Stimulated activated CD8-positive, alpha-beta memory T cell treated with anti-CD3 and anti-CD28 coated beads, Interleukin-4, amount 100 ng/mL, for 1 hour (primary cell): Measurements from ENCODE around the gene AGTRAP.

Source experiments
- DNase-seq, 2 donors: peaks; one replicate each; pipeline ENCODE4 v3.0.0-alpha.2; 2020; ENCODE audit warnings: low read depth in 2 of 2, low spot score in 1 of 2

AGTRAP gene

DNA sequence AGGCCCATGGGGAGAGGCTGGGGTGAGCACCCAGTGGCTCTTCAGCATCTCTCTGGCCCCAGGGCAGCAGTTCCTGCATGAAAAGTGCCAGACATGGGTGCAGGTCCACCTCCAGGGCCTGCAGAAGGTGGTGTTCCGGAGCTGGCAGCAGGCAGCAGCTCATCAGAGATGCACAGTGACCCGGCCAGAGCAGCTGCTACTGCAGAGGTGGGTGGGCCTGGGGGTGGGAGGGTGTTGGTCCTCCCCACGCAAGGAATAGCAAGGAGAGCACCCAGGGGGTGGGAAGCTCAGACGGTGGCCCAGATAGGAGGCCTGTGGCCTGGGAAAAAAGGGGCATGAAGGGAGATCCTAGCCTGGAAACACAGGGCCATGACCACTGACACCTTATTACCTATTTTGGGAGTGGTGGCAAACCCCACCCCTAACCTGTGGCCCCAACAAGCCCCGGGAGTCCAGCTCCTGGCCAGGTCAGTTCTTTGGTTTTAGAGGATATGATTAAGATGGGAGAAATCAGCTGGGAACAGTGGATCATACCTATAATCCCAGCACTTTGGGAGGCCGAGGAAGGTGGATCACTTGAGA is 46.3 kb downstream of the AGTRAP start:
- no peak for DNase-seq

DNA sequence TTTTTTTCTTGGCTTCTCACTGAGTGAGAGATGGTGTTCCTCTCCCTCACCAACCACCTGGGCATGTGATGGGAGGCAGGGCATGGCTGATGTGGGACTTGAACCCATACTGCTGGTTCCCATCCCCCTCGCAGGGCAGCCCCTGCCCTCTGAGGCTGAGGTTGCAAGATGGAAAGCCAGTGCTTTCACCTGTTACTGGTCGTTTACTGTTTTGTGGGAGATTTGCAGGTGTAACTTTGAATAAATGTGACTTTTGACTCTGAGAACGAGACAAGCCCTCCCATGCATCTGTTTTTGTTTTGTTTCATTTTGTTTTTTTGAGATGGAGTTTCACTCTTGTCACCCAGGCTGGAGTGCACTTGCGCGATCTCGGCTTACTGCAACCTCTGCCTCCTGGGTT is 47.6 kb downstream of the AGTRAP start:
- no peak for DNase-seq

DNA sequence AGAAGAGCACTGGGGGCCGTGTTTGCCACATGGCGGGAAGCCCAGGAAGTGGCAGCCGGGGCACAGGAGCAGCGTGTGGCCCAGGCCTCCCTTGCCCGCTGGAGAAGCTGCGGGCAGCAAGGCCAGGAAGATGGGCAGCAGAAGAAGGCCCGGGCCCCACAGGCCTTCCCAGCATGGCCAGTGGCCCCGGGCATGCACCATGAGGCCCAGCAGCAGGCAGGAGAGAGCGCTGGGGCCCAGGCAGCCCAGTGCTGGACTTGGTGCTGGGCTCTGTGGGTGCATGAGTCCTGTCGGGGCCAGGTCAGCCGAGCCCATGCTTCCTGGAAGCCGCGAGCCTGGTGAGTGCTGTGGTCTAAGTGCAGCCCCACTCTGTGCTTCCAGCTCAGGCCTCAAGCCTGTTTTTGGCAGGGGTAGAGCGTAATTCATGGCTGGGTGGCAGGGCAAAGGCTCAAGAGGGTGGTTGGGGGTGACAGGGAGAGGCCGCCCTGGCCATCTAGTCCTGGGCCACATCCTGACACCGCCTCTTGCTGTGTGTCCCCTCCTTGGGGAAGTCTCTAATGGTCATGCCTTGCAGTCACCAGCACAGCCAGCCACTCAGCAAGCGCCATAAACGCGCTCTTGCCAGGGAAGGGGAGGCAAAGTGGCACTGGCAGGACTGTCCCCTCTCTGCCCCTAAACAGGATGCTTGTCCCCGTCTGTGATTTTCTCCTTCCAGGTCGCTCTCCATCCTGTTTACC is 48.5 kb downstream of the AGTRAP start:
- no peak for DNase-seq

DNA sequence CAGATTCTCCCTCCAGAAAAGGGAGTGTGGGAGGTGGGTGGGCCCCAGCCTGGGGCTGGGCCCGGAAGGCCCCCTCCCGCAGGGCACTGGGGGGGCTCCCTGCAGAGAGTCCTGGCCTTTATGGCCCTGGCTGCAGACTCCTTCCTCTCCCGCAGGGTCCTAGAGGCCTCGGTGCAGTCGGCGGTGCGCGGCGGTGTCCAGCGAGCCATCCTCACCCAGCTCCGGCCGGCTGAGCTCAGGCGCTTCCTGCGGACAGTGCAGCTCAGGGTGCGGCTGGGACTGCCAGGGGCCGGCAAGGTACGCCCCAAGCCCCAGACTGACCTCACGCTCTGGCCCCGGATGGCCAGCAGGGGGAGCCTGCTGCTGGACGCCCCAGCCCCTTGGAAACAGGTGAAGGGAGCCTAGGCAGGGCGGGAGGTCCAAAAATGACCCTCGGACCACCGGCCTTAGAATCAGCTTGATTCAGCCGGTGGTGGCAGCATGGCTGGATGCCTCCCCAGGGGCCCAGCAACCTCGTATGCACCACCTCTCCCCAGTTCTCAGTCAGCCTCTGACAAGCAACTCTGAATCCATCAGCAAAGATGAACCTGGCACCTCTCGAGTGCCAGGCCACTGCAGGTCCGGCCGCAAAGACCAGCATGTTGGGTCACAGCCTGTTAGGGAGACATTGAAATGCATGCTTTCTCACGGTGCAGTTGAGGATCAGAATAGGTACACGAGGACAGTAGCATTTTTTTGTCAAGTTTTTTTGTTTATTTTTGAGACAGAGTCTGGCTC is 49.2 kb downstream of the AGTRAP start:
- DNase-seq, result no peak

DNA sequence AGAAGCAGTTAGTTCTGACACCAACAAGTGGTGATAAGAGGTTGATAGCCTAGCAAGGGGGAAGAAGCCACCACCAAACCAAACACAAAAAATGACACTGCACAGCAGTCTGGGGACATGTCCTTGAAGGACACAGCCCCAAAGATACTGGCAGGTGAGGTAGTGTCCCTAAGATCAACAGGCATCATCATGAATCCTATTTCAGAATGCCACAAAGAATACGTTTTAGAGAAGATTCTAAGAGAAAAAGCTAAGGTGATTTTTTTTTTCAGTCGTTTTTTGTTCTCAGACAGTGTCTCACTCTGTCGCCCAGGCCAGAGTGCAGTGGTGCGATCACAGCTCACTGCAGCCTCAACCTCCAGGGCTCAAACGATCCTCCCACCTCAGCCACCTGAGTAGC is 50.2 kb downstream of the AGTRAP start:
- no peak for DNase-seq

DNA sequence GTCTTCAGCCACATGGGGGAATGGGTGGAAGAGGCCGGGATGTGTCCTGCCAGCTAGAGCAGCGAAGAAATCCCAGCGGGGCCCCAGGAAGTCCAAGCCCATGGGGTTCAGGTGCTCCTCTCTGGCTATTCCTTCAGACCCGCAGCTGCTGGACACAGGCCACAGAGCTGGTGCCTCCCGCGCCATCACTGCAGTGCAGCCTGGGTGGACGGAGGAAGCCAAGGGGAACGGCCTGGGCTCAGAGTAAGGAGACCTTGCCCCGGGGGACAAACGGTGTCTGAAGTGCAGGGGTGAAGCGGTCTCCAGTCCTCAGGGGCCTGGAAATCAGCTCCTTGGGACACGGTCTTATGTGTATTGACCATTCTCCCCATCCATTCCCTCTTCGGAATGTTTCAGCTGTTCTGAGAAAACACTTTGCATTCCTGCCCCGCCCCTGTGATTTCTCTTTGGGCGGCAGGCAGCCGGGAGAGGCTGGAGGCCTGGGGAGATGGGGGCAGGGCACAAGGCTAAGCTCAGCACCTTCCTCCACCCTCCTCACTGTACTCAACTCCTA is 51.4 kb downstream of the AGTRAP start:
- DNase-seq, result no peak

DNA sequence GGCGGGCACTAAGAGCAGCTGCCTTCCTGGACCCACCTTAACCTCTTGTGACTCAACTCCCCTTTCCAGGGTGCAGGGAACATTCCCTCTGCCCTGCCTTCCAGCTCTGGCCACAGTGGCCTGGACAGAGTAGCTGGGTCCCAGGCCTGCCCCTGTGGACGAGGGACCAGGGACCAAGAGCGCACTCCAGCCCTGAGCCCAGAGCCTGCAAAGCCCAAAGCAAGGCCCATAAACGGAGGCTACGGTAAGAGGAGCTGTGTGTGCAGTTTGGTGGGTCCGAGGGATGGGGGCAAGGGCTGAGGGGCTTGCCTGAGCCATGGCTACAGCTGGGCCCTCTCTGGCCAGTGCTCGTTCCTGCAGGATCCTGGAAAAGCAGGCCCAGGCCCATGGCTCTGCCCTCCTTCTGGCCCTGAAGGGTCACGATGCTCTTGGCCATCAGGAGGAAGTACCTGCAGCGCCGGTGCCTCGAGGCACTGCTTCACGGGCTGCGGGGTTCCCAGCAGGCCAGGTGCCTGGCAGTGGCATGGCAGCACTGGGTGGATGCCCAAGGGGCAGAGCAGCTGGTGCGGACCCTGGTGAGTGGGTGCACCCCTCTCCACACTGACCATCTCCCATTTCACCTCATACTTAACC is 52.0 kb downstream of the AGTRAP start:
- DNase-seq, result no peak

DNA sequence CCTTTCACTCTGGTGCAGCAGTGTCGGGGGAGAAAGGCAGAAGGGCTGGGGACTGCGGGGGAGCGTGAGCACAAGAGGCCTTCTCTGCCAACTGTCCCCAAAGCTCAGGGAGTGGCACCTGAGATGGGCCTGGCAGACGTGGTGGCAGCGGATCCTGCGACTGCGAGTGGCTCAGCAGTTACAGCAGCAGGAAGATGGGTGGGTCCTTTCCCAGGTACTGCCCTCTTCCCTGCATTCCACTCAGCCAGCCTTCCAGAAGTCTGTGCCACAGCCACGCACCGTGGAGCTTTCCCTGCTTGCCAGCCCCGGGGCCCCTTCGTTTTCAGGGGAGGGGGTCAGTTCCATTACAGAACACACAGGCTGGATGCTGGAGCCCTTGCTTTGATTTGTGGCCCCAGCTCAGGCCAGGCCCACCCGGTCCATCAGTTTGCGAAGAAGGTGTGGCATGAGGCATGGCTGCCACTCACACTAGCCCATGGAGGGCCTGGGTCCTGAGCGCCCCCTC is 52.7 kb downstream of the AGTRAP start:
- DNase-seq, result no peak

DNA sequence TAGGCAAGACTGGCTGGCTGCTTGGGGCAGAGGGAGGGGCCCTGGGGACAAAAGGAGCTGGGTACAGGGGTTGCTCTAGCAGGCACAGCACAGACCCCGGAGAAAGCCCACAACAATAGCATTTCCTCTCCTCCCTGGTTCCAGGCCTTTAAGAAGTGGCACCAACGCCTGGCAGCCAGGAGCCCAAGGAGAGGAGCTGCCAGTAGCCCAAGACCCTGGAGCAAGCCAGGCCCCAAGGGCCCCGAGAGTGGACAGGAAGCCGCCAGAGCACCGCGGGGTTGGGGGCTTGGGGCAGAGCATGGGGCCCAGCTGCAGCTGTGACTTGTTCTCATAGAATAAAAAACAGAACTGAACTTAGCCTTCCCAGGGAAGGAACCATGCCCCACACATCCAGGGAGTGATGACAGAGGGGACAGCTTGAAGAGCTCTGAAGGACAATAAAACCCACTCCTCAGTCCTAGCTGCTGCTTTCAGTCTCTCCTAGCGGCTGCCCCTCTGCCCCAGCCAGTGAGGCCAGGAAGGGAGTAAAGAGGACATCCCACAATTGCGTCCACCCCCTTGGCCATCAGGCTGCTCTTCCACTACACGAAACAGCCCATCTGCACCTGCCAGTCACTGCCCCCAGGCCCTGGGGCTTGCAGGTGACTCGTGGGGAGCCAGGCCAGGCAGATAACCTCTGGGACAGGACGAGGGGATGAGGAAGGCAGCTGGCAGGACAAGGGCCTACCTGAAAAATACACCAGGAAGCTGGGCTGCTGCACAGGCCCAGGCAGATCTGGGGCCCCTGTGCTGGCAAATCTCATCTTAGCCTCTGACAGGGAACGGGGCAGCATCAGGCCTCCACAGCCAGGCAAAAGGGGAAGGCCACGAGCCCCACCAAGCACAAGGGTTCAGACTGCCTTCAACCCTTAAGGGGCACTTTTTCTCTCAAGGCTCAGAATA is 53.5 kb downstream of the AGTRAP start:
- DNase-seq, result no peak

DNA sequence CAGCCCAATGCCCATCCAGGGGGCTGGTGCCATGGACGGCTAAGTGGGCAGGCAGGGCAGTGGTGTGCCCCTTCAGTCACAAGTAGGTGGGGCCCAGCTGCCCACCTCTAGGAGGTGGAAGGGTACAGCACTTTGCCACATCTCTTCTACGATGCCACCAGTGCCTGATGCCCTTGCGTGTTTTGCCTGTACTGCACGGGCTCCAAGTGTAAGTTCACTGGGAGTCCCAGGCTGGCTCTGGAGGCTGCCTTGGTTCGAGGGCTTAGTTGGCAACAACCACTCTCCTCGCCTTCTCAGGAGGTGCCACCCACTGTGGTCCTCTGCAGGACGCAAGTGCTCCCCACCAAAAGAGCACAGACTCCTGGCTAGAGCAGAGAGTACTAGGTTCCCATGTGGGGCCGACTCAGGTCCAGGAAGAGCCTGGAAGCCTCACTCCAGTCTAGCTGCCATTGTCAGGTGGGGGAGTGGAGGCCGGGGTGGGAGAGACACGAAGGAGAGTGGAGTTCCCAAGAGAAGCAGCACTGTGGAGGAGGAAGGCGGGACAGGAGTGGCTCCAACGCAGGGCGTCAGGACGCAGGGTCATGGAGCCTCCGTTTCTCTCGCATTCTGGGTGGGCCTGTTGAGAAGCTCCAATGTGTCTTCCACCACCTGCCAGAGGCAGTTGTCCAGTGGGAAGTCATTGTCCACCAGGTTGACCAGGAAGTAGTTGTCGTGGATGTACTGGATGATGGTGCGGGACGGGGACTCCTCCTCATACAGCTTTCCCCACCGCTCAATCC is 54.4 kb downstream of the AGTRAP start:
- no peak for DNase-seq

DNA sequence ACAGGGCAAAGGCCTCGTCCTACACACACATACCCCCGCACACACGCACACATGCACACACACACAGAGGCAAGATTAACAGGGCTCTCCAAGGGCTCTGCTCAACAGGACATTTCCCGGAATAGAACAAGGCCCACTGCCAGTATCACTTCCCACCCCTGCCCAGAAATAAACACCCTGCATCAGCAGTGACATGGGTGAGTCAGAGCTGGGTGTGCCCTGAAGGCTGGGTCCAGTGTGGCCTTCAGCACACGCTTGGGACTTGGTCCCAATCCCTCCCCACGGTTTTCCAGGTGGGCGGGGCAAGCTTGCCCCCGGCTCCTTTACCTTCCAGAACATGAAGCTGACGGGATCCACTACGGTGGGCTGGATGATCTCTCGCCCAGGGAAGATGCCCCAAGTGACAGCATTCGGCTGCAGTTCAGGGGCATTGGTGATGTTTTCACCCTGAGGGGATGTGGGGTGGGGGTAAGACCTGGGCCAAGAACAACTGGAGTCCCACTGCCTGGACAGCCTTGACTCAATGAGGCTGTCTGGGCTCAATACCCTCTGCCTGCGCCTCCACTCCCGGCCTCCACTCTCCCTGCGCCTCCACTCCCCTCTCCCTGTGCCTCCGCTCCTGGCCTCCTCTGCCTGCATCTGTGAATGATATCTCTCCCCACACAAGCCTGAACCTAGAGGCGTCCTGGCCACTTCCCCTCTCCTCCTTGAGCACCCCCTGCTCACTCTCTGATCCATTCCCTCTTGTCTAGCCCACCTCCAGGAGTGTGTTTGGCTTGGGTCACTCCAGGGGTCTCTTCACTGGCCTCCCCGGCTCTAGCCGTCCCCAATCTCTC is 55.2 kb downstream of the AGTRAP start:
- DNase-seq, result no peak

DNA sequence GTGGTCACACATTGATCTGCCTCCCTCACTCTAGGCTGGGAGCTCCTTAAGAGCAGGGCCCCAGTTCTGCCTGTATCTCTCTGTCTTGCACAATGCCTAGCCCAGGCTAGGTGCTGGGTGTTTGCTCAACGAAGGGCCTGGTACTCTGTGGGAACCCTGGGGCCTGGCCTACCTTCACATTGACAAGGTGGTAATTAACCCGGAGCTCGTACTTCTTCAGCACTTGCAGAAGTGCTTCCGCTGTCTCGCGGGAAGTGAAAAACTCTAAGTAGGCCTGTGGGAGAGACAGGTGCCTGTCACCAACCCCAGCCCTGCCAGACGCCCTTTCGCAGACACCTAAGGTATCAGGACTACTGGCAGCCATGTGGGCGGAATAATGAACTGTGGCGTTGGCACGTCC is 56.2 kb downstream of the AGTRAP start:
- no peak for DNase-seq

DNA sequence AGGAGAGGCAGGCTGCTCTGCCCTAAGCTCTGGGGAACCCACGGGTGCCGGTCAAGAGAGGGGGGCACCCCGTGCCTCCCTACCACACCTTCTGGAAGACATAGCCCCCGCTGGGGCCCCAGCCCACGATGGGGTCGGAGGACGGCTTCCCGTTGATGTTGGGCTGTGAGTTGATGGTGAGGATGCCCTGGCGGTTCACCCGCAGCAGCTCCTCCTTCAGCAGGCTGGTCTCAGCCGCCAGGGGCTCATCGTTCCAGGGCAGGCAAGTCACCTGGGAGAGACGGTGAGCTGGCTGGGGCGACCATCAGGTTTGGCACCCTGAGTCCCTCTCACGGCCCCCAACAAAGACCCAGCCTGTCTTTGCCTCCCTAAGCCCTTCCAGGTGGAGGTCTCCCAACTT is 57.9 kb downstream of the AGTRAP start:
- no peak for DNase-seq

DNA sequence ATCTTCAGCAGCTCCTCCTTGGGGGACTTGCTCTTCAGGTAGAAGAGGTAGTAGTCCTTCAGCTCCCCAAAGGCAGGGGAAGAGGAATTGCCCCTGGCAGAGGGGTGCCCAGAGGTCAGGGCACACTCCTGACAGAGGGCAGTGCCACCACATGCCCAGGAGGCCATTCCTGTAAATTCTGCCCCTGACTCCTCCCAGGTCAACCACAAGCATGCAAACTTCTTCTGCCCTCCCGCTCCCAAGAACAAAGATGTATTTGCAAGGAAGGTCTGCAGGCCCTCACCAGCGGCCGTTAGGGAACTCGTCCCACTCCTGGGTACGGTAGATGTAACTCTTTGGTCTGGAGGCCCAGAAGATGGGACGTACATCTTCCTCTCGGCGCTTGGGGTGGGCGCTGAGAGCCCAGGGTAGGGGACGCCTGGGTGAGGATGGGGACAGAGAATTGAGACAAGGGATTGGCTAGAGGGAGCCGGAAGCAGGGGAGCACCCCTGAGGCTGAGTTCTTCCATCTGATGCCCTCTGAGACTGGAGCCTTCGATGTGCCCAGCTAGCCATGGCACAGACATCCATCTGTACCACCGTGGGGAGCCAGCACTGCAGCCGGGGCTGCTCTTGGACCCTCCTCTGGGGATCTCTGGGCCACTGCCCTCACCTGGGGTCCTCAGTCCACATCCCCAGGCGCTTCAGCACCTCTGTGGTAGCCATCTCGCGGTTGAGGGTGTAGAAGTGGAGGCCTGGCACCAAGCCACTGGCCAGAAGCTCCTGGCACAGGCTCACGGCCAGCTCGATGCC is 58.7 kb downstream of the AGTRAP start:
- DNase-seq, result no peak

DNA sequence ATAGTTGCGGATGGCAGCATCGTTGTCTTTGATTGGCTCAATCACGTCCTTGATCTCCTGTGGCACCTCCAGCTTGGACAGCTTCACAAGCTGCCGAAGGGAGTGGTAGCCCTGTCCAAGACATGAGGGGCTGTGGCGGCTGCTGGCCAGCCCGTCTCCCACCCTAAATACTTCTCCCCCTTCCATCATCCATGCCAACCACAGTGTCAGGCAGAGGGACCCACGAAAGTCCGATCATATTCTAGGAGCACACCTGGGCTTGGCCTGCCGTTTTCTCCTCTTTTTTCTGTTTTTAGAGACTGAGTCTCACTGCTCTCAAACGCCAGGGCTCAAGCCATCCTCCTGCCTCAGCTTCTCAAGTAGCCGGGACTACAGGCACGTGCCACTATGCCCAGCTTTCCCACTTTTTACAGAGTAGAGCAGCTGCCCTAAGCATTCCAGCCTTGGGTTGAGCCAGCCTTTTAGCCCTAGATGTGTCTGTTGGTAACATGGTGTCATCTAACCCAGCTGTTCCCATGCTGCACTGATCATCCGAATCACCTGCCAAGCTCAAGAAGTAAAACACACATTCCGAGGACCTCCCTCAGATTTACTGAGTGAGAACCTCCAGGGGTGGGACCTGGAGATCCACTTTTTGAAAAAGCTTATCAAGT is 59.4 kb downstream of the AGTRAP start:
- DNase-seq, result no peak

DNA sequence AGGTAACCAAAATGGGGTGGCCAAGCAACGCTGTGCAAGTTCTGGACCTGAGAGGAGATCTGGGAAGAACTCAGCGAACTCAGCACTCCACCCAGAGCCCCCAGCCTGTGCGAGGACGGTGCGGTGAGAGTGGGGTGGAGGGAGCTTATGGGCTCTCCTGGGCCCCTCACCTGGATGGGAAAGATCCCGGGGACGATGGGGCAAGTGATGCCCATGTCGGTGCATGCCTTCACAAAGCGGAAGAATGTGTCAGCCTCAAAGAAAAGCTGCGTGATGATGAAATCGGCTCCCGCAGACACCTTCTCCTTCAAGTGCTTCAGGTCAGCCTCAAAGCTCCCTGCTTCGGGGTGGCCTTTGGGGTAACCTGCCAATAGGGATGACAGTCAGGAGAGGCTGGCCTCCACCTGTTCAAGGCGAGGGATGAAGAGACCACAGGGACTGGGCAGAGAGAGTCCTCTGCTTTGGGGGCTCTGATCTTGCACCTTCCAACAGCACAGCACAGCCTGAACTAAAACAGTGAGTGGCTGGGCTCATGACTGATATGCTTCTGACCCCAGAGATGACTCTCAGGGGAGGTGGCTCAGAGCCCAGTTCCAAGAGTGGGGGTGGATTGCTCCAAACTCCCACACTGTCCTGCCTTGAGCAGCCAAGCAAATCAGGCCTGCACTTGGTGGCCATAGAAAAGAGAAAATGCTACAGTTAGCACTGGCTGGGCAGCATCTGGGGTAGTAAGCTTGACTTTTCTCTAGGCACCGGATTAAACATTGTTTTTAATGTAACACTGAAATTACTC is 60.3 kb downstream of the AGTRAP start:
- DNase-seq, result no peak
